Measurements from ENCODE around the gene KCNMA1. TPM values are rescaled to one million over a fixed set of nuclear protein-coding genes. Genes with fewer than 3 reads are reported as not detected.

KCNMA1 gene
- total RNA-seq, 3 donors from 2014 or later = 0.10 to 0.60 (median 0.18) TPM

GRCh38 chr10:77613476-77614130, 24.0 kb downstream of the KCNMA1 start:
- ATAC-seq (no peak), DNase-seq (no peak)
- no peak overlapping the region for H3K4me3 Mint-ChIP-seq
- H3K4me1 Mint-ChIP-seq (ENCODE audit: low read depth) = no peaks in the 10 kb centered on the region
- peaks cover 5% of the 10 kb centered on the region for H3K27me3 Mint-ChIP-seq (ENCODE audit: low read depth)
- H3K9me3 Mint-ChIP-seq = no peaks in the 10 kb centered on the region
- H3K36me3 Mint-ChIP-seq (ENCODE audit: insufficient read depth) = no peaks in the 10 kb centered on the region

- Mint-ChIP-seq H3K4me1 (ENCODE audit: low read depth) (no peaks in the 10 kb centered on the region), H3K36me3 (ENCODE audit: insufficient read depth) (no peaks in the 10 kb centered on the region), H3K9me3 (no peaks in the 10 kb centered on the region), H3K27me3 (ENCODE audit: low read depth) (peaks cover 8% of the 10 kb centered on the region), H3K4me3 (no peak overlapping the region)
- no peak for ATAC-seq
- DNase-seq = no peak
Measured at GRCh38 chr10:77611670-77612069, 25.9 kb downstream of the KCNMA1 start.

GRCh38 chr10:77611221-77611620, 26.4 kb downstream of the KCNMA1 start:
- DNase-seq = no peak
- no peaks in the 10 kb centered on the region for H3K9me3 Mint-ChIP-seq
- peaks cover 8% of the 10 kb centered on the region for H3K27me3 Mint-ChIP-seq (ENCODE audit: low read depth)
- no peak overlapping the region for H3K4me3 Mint-ChIP-seq
- no peak for ATAC-seq
- no peaks in the 10 kb centered on the region for H3K4me1 Mint-ChIP-seq (ENCODE audit: low read depth)
- H3K36me3 Mint-ChIP-seq (ENCODE audit: insufficient read depth) = no peaks in the 10 kb centered on the region

- Mint-ChIP-seq H3K36me3 (ENCODE audit: insufficient read depth) (no peaks in the 10 kb centered on the region), H3K27me3 (ENCODE audit: low read depth) (peaks cover 8% of the 10 kb centered on the region), H3K9me3 (no peaks in the 10 kb centered on the region), H3K4me3 (no peak overlapping the region), H3K4me1 (ENCODE audit: low read depth) (no peaks in the 10 kb centered on the region)
- no peak for DNase-seq
- no peak for ATAC-seq
Measured at GRCh38 chr10:77609781-77610272, 27.8 kb downstream of the KCNMA1 start.

GRCh38 chr10:77608281-77608680, 29.3 kb downstream of the KCNMA1 start:
- ATAC-seq = no peak
- Mint-ChIP-seq H3K4me1 (ENCODE audit: low read depth) (no peaks in the 10 kb centered on the region), H3K27me3 (ENCODE audit: low read depth) (peaks cover 8% of the 10 kb centered on the region), H3K36me3 (ENCODE audit: insufficient read depth) (no peaks in the 10 kb centered on the region), H3K4me3 (no peak overlapping the region), H3K9me3 (no peaks in the 10 kb centered on the region)
- DNase-seq = no peak

- no peaks in the 10 kb centered on the region for H3K36me3 Mint-ChIP-seq (ENCODE audit: insufficient read depth)
- no peak for ATAC-seq
Measured at GRCh38 chr10:77606751-77607150, 30.9 kb downstream of the KCNMA1 start.

GRCh38 chr10:77605466-77605865, 32.1 kb downstream of the KCNMA1 start:
- ATAC-seq (no peak), DNase-seq (no peak)
- H3K27me3 Mint-ChIP-seq (ENCODE audit: low read depth) = peaks cover 8% of the 10 kb centered on the region
- no peaks in the 10 kb centered on the region for H3K9me3 Mint-ChIP-seq
- no peak overlapping the region for H3K4me3 Mint-ChIP-seq
- no peaks in the 10 kb centered on the region for H3K36me3 Mint-ChIP-seq (ENCODE audit: insufficient read depth)
- peaks cover 4% of the 10 kb centered on the region for H3K4me1 Mint-ChIP-seq (ENCODE audit: low read depth)

More at GRCh38 chr10:77606751-77607150, 30.9 kb downstream of the KCNMA1 start:
- no peak for DNase-seq
- no peak overlapping the region for H3K4me3 Mint-ChIP-seq
- peaks cover 4% of the 10 kb centered on the region for H3K4me1 Mint-ChIP-seq (ENCODE audit: low read depth)
- peaks cover 8% of the 10 kb centered on the region for H3K27me3 Mint-ChIP-seq (ENCODE audit: low read depth)
- H3K9me3 Mint-ChIP-seq = no peaks in the 10 kb centered on the region

GRCh38 chr10:77604941-77605351, 32.7 kb downstream of the KCNMA1 start:
- peaks cover 6% of the 10 kb centered on the region for H3K27me3 Mint-ChIP-seq (ENCODE audit: low read depth)
- ATAC-seq (no peak), DNase-seq (no peak)
- no peaks in the 10 kb centered on the region for H3K9me3 Mint-ChIP-seq
- H3K36me3 Mint-ChIP-seq (ENCODE audit: insufficient read depth) = no peaks in the 10 kb centered on the region
- H3K4me3 Mint-ChIP-seq = no peak overlapping the region
- H3K4me1 Mint-ChIP-seq (ENCODE audit: low read depth) = peaks cover 4% of the 10 kb centered on the region

- Mint-ChIP-seq H3K9me3 (no peaks in the 10 kb centered on the region), H3K27me3 (ENCODE audit: low read depth) (peaks cover 3% of the 10 kb centered on the region), H3K4me3 (no peak overlapping the region), H3K36me3 (ENCODE audit: insufficient read depth) (no peaks in the 10 kb centered on the region), H3K4me1 (ENCODE audit: low read depth) (peaks cover 4% of the 10 kb centered on the region)
- DNase-seq (no peak), ATAC-seq (no peak)
Measured at GRCh38 chr10:77604063-77604462, 33.5 kb downstream of the KCNMA1 start.

GRCh38 chr10:77603534-77603927, 34.1 kb downstream of the KCNMA1 start:
- ATAC-seq = peak; percentile 10 to 45
- no peaks in the 10 kb centered on the region for H3K36me3 Mint-ChIP-seq (ENCODE audit: insufficient read depth)
- H3K4me3 Mint-ChIP-seq = no peak overlapping the region
- H3K9me3 Mint-ChIP-seq = no peaks in the 10 kb centered on the region
- H3K4me1 Mint-ChIP-seq (ENCODE audit: low read depth) = peaks cover 4% of the 10 kb centered on the region
- no peak for DNase-seq
- peaks cover 5% of the 10 kb centered on the region for H3K27me3 Mint-ChIP-seq (ENCODE audit: low read depth)

GRCh38 chr10:77602913-77603533, 34.6 kb downstream of the KCNMA1 start:
- peaks cover 6% of the 10 kb centered on the region for H3K27me3 Mint-ChIP-seq (ENCODE audit: low read depth)
- no peaks in the 10 kb centered on the region for H3K36me3 Mint-ChIP-seq (ENCODE audit: insufficient read depth)
- no peaks in the 10 kb centered on the region for H3K9me3 Mint-ChIP-seq
- DNase-seq (no peak), ATAC-seq (no peak)
- no peak overlapping the region for H3K4me3 Mint-ChIP-seq
- H3K4me1 Mint-ChIP-seq (ENCODE audit: low read depth) = peaks cover 4% of the 10 kb centered on the region

GRCh38 chr10:77602231-77602912, 35.2 kb downstream of the KCNMA1 start:
- Mint-ChIP-seq H3K36me3 (ENCODE audit: insufficient read depth) (no peaks in the 10 kb centered on the region), H3K4me3 (no peak overlapping the region), H3K27me3 (ENCODE audit: low read depth) (peaks cover 4% of the 10 kb centered on the region), H3K4me1 (ENCODE audit: low read depth) (peaks cover 4% of the 10 kb centered on the region), H3K9me3 (no peaks in the 10 kb centered on the region)
- DNase-seq (no peak), ATAC-seq (no peak)

GRCh38 chr10:77601488-77601887, 36.1 kb downstream of the KCNMA1 start:
- peaks cover 4% of the 10 kb centered on the region for H3K4me1 Mint-ChIP-seq (ENCODE audit: low read depth)
- no peak overlapping the region for H3K4me3 Mint-ChIP-seq
- peaks cover 4% of the 10 kb centered on the region for H3K27me3 Mint-ChIP-seq (ENCODE audit: low read depth)
- H3K36me3 Mint-ChIP-seq (ENCODE audit: insufficient read depth) = no peaks in the 10 kb centered on the region
- DNase-seq (no peak), ATAC-seq (no peak)
- H3K9me3 Mint-ChIP-seq = no peaks in the 10 kb centered on the region

GRCh38 chr10:77600640-77601039, 37.0 kb downstream of the KCNMA1 start:
- H3K9me3 Mint-ChIP-seq = no peaks in the 10 kb centered on the region

GRCh38 chr10:77599651-77600050, 38.0 kb downstream of the KCNMA1 start:
- Mint-ChIP-seq H3K4me1 (ENCODE audit: low read depth) (peaks cover 4% of the 10 kb centered on the region), H3K36me3 (ENCODE audit: insufficient read depth) (no peaks in the 10 kb centered on the region), H3K27me3 (ENCODE audit: low read depth) (peaks cover 4% of the 10 kb centered on the region), H3K9me3 (no peaks in the 10 kb centered on the region), H3K4me3 (no peak overlapping the region)
- no peak for ATAC-seq
- DNase-seq = no peak

More at GRCh38 chr10:77600640-77601039, 37.0 kb downstream of the KCNMA1 start:
- ATAC-seq = no peak
- Mint-ChIP-seq H3K4me1 (ENCODE audit: low read depth) (peaks cover 4% of the 10 kb centered on the region), H3K4me3 (no peak overlapping the region), H3K27me3 (ENCODE audit: low read depth) (peaks cover 4% of the 10 kb centered on the region), H3K36me3 (ENCODE audit: insufficient read depth) (no peaks in the 10 kb centered on the region)
- no peak for DNase-seq
